ENCODE results near the gene KCNH1.

KCNH1 gene

DNA sequence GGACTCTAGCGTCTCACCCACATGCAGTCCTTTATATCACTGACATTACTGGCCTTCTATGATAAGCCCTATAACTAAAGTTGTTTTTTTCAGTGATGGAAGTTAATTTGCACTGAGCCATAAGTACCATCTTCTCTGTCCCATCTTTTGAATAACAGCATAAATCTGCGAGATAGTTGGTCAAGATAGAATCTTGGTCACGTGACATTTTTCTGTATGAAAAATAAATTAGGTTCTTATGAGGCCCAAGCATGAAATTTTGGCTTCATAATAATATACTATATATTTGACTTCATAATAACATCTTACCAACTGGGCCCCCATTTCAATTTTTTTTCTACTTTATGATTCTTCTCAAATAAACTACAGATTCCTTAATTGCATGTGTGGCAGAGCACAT is 285.5 kb downstream of the KCNH1 start:
- TF ChIP-seq EGR1 (IDR thresholded peaks at IDR 0.05) (no peak), TCF12 (IDR thresholded peaks at IDR 0.05; ENCODE audit: low read depth) (no peak), ZBTB7A (IDR thresholded peaks at IDR 0.05; ENCODE audit: low read depth) (no peak), FOXM1 (IDR thresholded peaks at IDR 0.05; ENCODE audit: borderline replicate concordance, low read depth) (no peak), NFIC (IDR thresholded peaks at IDR 0.05) (no peak), RAD21 (IDR thresholded peaks at IDR 0.05; ENCODE audit: low read depth) (no peak), TEAD4 (IDR thresholded peaks at IDR 0.05) (no peak), TAF1 (IDR thresholded peaks at IDR 0.05; ENCODE audit: low read depth) (no peak), YY1 (IDR thresholded peaks at IDR 0.05; ENCODE audit: low read depth) (no peak), CEBPB (IDR thresholded peaks at IDR 0.05) (no peak), CREB1 (IDR thresholded peaks at IDR 0.05; ENCODE audit: low read depth) (no peak), EP300 (IDR thresholded peaks at IDR 0.05; ENCODE audit: borderline replicate concordance) (no peak)
- TF ChIP-seq, protein P1, sequence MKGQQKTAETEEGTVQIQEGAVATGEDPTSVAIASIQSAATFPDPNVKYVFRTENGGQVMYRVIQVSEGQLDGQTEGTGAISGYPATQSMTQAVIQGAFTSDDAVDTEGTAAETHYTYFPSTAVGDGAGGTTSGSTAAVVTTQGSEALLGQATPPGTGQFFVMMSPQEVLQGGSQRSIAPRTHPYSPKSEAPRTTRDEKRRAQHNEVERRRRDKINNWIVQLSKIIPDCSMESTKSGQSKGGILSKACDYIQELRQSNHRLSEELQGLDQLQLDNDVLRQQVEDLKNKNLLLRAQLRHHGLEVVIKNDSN (IDR thresholded peaks at IDR 0.05), result no peak
- TF ChIP-seq, protein P2, sequence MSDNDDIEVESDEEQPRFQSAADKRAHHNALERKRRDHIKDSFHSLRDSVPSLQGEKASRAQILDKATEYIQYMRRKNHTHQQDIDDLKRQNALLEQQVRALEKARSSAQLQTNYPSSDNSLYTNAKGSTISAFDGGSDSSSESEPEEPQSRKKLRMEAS (IDR thresholded peaks at IDR 0.05), result no peak

DNA sequence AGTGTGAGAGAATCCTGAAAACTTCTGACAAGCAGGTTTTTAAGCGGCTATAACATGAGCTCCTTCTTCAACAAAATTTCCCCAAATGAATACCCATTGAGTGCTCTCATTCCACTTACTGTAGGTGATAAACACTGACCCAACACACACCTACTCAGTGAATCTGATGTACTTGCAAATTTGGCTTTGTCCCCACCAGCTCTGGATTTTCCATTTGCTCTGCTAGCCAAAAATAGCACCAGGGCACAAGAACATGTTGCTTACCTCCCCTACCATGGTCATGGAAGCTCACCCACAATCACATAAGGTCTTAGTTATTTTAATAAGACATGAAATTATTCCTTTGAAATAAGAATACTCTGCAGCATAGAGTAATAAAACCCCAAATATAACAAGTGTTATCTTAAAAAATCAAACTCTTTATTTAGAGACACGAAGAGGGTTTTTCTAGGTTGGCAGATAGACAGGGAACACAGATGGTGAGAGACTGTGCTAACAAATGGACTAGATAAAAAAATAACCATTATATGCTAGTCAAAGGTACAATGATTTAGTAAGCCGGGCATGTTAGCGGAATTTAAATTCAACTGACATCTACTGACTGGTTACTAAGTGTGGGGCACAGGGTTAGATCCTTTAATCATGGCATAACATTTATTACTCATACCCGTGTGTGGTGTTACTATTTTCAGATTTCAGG is 291.9 kb downstream of the KCNH1 start:
- no peak for TF ChIP-seq TAF1 (IDR thresholded peaks at IDR 0.05; ENCODE audit: low read depth)

DNA sequence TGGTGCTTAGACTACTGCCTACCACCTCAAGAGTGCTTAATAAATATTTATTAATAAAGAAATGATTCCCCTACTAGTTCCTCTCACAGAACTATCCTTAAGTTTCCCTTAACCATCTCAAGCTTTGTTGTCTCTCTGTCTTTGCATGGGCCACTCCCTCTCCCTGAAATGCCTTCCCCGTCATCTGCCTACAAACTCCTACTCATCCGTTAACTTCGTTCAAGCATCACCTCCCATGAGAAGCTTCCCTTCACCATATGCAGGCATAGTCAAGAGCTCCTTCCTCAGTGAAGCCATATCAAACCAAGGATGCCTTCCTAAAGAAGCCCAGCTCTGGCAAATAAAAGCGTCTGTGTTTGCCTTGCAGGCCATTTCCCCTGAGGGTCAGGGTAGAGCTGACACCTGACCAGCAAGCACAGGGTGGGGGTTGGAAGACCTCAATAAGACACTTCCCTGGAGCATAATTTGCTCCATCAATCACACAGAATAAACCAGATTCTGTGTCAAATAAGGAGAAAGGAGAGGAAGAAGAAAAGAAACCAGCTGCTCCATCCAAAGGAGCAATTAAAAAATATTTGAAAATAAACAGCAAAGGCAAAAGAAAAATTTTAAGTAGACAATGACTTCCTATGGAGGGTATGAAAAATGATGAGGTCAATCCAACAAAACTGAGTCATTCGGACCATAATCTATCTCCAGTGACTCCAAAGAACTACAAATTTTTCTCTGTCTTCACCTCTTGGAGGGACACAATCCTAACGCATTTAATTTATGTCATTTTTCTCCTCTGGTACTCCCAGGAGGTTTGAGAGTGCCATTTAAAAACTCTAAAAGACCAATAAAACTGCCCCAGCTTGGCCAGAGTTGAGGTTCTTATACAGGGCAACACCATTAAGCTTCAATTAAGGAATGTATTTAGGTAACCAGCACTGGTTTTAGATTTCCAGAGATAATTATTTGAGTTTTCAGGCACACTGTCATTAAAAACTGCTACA is 303.6 kb downstream of the KCNH1 start:
- TF ChIP-seq EGR1 (IDR thresholded peaks at IDR 0.05) (no peak), NFIC (IDR thresholded peaks at IDR 0.05) (no peak), TAF1 (IDR thresholded peaks at IDR 0.05; ENCODE audit: low read depth) (no peak)
- TF ChIP-seq, protein P3, sequence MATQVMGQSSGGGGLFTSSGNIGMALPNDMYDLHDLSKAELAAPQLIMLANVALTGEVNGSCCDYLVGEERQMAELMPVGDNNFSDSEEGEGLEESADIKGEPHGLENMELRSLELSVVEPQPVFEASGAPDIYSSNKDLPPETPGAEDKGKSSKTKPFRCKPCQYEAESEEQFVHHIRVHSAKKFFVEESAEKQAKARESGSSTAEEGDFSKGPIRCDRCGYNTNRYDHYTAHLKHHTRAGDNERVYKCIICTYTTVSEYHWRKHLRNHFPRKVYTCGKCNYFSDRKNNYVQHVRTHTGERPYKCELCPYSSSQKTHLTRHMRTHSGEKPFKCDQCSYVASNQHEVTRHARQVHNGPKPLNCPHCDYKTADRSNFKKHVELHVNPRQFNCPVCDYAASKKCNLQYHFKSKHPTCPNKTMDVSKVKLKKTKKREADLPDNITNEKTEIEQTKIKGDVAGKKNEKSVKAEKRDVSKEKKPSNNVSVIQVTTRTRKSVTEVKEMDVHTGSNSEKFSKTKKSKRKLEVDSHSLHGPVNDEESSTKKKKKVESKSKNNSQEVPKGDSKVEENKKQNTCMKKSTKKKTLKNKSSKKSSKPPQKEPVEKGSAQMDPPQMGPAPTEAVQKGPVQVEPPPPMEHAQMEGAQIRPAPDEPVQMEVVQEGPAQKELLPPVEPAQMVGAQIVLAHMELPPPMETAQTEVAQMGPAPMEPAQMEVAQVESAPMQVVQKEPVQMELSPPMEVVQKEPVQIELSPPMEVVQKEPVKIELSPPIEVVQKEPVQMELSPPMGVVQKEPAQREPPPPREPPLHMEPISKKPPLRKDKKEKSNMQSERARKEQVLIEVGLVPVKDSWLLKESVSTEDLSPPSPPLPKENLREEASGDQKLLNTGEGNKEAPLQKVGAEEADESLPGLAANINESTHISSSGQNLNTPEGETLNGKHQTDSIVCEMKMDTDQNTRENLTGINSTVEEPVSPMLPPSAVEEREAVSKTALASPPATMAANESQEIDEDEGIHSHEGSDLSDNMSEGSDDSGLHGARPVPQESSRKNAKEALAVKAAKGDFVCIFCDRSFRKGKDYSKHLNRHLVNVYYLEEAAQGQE (IDR thresholded peaks at IDR 0.05; ENCODE audit: low read depth), result no peak

DNA sequence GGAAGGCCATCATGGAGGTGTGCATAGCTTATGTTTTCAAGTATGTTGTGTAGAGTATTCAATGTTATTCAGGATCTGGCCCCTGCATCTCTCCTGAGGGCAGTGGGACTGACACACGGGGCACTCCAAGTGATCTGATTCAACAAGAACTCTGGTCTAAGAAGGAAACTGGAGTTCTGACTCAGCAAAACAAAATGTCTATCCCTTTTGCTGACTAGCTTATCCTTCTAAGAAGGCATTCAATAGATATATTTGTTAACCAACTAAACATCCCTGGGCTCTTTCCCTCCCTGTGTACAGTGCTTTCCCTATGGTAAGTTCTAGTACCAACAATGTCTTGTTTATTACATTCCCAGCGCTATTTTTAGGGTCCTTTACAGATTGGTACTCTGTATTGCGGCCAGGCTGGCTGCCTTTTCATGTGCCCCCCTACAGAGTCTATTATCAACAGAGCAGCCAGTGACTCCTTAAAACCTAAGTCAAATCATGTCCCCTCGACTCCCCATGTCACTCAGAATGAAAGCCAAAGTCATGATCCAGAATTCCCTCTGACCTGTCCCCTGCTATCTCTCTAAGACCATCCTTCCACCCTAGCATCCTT is 304.9 kb downstream of the KCNH1 start:
- TF ChIP-seq NFIC (IDR thresholded peaks at IDR 0.05) (no peak), TAF1 (IDR thresholded peaks at IDR 0.05; ENCODE audit: low read depth) (no peak), CEBPB (IDR thresholded peaks at IDR 0.05) (no peak), FOXM1 (IDR thresholded peaks at IDR 0.05; ENCODE audit: borderline replicate concordance, low read depth) (no peak), EGR1 (IDR thresholded peaks at IDR 0.05) (no peak), CREB1 (IDR thresholded peaks at IDR 0.05; ENCODE audit: low read depth) (no peak), YY1 (IDR thresholded peaks at IDR 0.05; ENCODE audit: low read depth) (no peak), TCF12 (IDR thresholded peaks at IDR 0.05; ENCODE audit: low read depth) (no peak), RAD21 (IDR thresholded peaks at IDR 0.05; ENCODE audit: low read depth) (no peak), EP300 (IDR thresholded peaks at IDR 0.05; ENCODE audit: borderline replicate concordance) (no peak), ZBTB7A (IDR thresholded peaks at IDR 0.05; ENCODE audit: low read depth) (no peak), TEAD4 (IDR thresholded peaks at IDR 0.05) (no peak)
- TF ChIP-seq, protein P2 (IDR thresholded peaks at IDR 0.05), result no peak
- TF ChIP-seq, protein P1 (IDR thresholded peaks at IDR 0.05), result no peak
- TF ChIP-seq, protein P3 (IDR thresholded peaks at IDR 0.05; ENCODE audit: low read depth), result no peak

DNA sequence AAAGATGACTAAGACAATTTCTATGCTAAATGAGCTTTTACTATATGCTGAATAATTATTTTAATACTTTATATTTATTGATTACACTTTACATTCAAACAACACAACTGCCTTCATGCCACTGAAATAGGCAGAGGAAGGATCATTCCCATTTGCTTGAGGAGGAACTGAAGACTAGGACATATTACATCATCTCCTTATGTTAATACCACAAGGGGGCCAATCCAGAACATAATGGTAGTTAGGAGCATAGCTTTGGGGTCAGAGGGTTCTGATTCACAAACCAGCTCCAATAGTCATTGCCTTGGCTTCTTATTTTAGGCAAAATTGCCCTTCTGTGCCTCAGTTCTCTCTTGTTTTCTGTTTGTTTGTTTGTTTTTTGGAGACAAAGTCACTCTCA is 306.5 kb downstream of the KCNH1 start:
- no peak for TF ChIP-seq CREB1 (IDR thresholded peaks at IDR 0.05; ENCODE audit: low read depth)
- no peak for TF ChIP-seq EGR1 (IDR thresholded peaks at IDR 0.05)
- TF ChIP-seq YY1 (IDR thresholded peaks at IDR 0.05; ENCODE audit: low read depth), result no peak
